Measurements from ENCODE around the gene NFIB.

NFIB gene

GRCh38 chr9:14271093-14271673, 42.8 kb downstream of the NFIB start:
- no peak for DNase-seq

- no peak for DNase-seq
Measured at GRCh38 chr9:14270358-14271092, 43.4 kb downstream of the NFIB start.

- DNase-seq: no peak
Measured at GRCh38 chr9:14269916-14270315, 44.0 kb downstream of the NFIB start.

GRCh38 chr9:14263707-14264483, 50.0 kb downstream of the NFIB start:
- DNase-seq: no peak

GRCh38 chr9:14262827-14263226, 51.1 kb downstream of the NFIB start:
- DNase-seq: no peak

- no peak for DNase-seq
Measured at GRCh38 chr9:14261616-14262015, 52.3 kb downstream of the NFIB start.

- no peak for DNase-seq
Measured at GRCh38 chr9:14260101-14260500, 53.8 kb downstream of the NFIB start.

GRCh38 chr9:14258660-14259239, 55.2 kb downstream of the NFIB start:
- no peak for DNase-seq

- no peak for DNase-seq
Measured at GRCh38 chr9:14258156-14258555, 55.8 kb downstream of the NFIB start.

GRCh38 chr9:14256588-14256987, 57.4 kb downstream of the NFIB start:
- DNase-seq: no peak

- no peak for DNase-seq
Measured at GRCh38 chr9:14251154-14252071, 62.5 kb downstream of the NFIB start.

GRCh38 chr9:14250794-14251153, 63.2 kb downstream of the NFIB start:
- no peak for DNase-seq

- no peak for DNase-seq
Measured at GRCh38 chr9:14249527-14249926, 64.4 kb downstream of the NFIB start.

GRCh38 chr9:14248149-14248548, 65.8 kb downstream of the NFIB start:
- no peak for DNase-seq

- DNase-seq: no peak
Measured at GRCh38 chr9:14247577-14247976, 66.4 kb downstream of the NFIB start.

GRCh38 chr9:14246951-14247350, 67.0 kb downstream of the NFIB start:
- no peak for DNase-seq

- DNase-seq: no peak
Measured at GRCh38 chr9:14245901-14246525, 67.9 kb downstream of the NFIB start.

- no peak for DNase-seq
Measured at GRCh38 chr9:14243514-14244042, 70.4 kb downstream of the NFIB start.

GRCh38 chr9:14242150-14242805, 71.7 kb downstream of the NFIB start:
- DNase-seq: no peak

GRCh38 chr9:14240537-14240936, 73.4 kb downstream of the NFIB start:
- DNase-seq: no peak

- no peak for DNase-seq
Measured at GRCh38 chr9:14238518-14238917, 75.4 kb downstream of the NFIB start.

Data from MV-4-11 (cell line).